OCI-LY1 (cell line): Measurements from ENCODE around the gene ELFN2.

Source experiments
- H2AFZ ChIP-seq: fragments of 200-600 bp; sonication (generic), shearing (Covaris generic); 2 replicates; pipeline ENCODE4 v1.6.0; 2014; ENCODE audit warnings: antibody characterized with exemption, mild to moderate bottlenecking, low read length
- H3F3A ChIP-seq: fragments of 200-600 bp; sonication (generic), shearing (Covaris generic); 2 replicates; pipeline ENCODE4 v1.6.0; 2014; ENCODE audit warnings: mild to moderate bottlenecking, antibody characterized with exemption, low read length, moderate library complexity; ENCODE audit not compliant: insufficient read depth
- H3K27ac ChIP-seq: fragments of 200-600 bp; sonication (generic); 2 replicates; pipeline ENCODE4 v1.5.1; 2014; ENCODE audit warnings: low read length, mixed run types, mild to moderate bottlenecking, low read depth; ENCODE audit not compliant: poor library complexity, severe bottlenecking
- H3K27me3 ChIP-seq: fragments of 200-600 bp; sonication (generic); 2 replicates; pipeline ENCODE4 v1.6.0; 2014; ENCODE audit warnings: antibody characterized with exemption, mild to moderate bottlenecking, low read length, moderate library complexity; ENCODE audit not compliant: insufficient read depth
- H3K36me3 ChIP-seq: fragments of 200-600 bp; sonication (generic); 2 replicates; pipeline ENCODE4 v1.6.1; 2014; ENCODE audit warnings: mild to moderate bottlenecking, antibody characterized with exemption, low read length, moderate library complexity, mixed read lengths; ENCODE audit not compliant: insufficient read depth
- H3K4me1 ChIP-seq: fragments of 200-600 bp; sonication (generic); 2 replicates; pipeline ENCODE4 v1.5.1; 2014; ENCODE audit warnings: mild to moderate bottlenecking, low read length, moderate library complexity; ENCODE audit not compliant: insufficient read depth, severe bottlenecking
- H3K4me2 ChIP-seq: fragments of 200-600 bp; sonication (generic), shearing (Covaris generic); 2 replicates; pipeline ENCODE4 v1.6.1; 2014; ENCODE audit warnings: low read length
- H3K4me3 ChIP-seq: fragments of 200-600 bp; sonication (generic); 2 replicates; pipeline ENCODE4 v1.5.1; 2014; ENCODE audit warnings: low read length, low read depth, mild to moderate bottlenecking, mixed read lengths; ENCODE audit not compliant: poor library complexity, severe bottlenecking
- H3K79me2 ChIP-seq: fragments of 200-600 bp; shearing (Covaris generic); 2 replicates; pipeline ENCODE4 v1.6.1; 2016; ENCODE audit warnings: mixed run types, low read length, mixed read lengths; ENCODE audit not compliant: insufficient read depth
- H3K9ac ChIP-seq: fragments of 200-600 bp; sonication (generic), shearing (Covaris generic); 2 replicates; pipeline ENCODE4 v1.6.1; 2014; ENCODE audit warnings: mild to moderate bottlenecking, low read length, mixed read lengths
- H3K9me2 ChIP-seq: fragments of 200-600 bp; sonication (generic), shearing (Covaris generic); 2 replicates; pipeline ENCODE4 v1.6.1; 2014; ENCODE audit warnings: low read depth, mild to moderate bottlenecking, low read length, mixed read lengths
- H3K9me3 ChIP-seq: fragments of 200-600 bp; shearing (Covaris generic); 2 replicates; pipeline ENCODE4 v1.6.1; 2014; ENCODE audit warnings: low read length, mixed read lengths
- H4K20me1 ChIP-seq: fragments of 200-600 bp; sonication (generic), shearing (Covaris generic); 2 replicates; pipeline ENCODE4 v1.6.0; 2016; ENCODE audit warnings: mild to moderate bottlenecking, low read length; ENCODE audit not compliant: insufficient read depth
- CTCF ChIP-seq: fragments of 200-600 bp; sonication (generic), shearing (Covaris generic); IDR thresholded peaks from 2 replicates; pipeline ENCODE4 v1.5.1; 2017; ENCODE audit warnings: mild to moderate bottlenecking, antibody characterized with exemption, low read length, moderate library complexity, mixed read lengths
- EZH2 ChIP-seq: fragments of 200-600 bp; sonication (generic), shearing (Covaris generic); IDR thresholded peaks from 2 replicates; pipeline ENCODE4 v1.8.0; 2017; ENCODE audit warnings: borderline replicate concordance, mixed run types, mild to moderate bottlenecking, antibody characterized with exemption, low read length, moderate library complexity, mixed read lengths

Gene ELFN2

GRCh38 chr22:37369483-37369882 lies 57.8 kb downstream of the ELFN2 start:
- Histone ChIP-seq H3K4me1 (peaks cover 29% of the 10 kb centered on the region), H3K27me3 (peaks cover 4% of the 10 kb centered on the region; the same call in 1 of the 2 replicates), H3K79me2 (no peaks in the 10 kb centered on the region), H3K4me2 (no peak overlapping the region), H3K9me2 (no peaks in the 10 kb centered on the region), H3K36me3 (no peaks in the 10 kb centered on the region), H3K9me3 (no peaks in the 10 kb centered on the region), H4K20me1 (no peaks in the 10 kb centered on the region), H2AFZ (no peak overlapping the region), H3K4me3 (no peak overlapping the region), H3K9ac (no peak overlapping the region), H3F3A (no peaks in the 10 kb centered on the region), H3K27ac (no peak overlapping the region)
- TF ChIP-seq EZH2 = no peak

- H2AFZ ChIP-seq = no peak overlapping the region
- H3K9ac ChIP-seq = no peak overlapping the region
- no peaks in the 10 kb centered on the region for H3F3A ChIP-seq
- no peaks in the 10 kb centered on the region for H3K9me2 ChIP-seq
- H3K9me3 ChIP-seq = no peaks in the 10 kb centered on the region
- no peaks in the 10 kb centered on the region for H3K79me2 ChIP-seq
- no peaks in the 10 kb centered on the region for H4K20me1 ChIP-seq
- no peak overlapping the region for H3K4me2 ChIP-seq
- TF ChIP-seq CTCF (no peak), EZH2 (no peak)
- H3K4me1 ChIP-seq = peaks cover 29% of the 10 kb centered on the region
- H3K27me3 ChIP-seq = no peaks in the 10 kb centered on the region; the same call in 1 of the 2 replicates
- no peaks in the 10 kb centered on the region for H3K36me3 ChIP-seq
- H3K27ac ChIP-seq = no peak overlapping the region
- no peak overlapping the region for H3K4me3 ChIP-seq
These were observed 59.2 kb downstream of the ELFN2 start for GRCh38 chr22:37368058-37368457.

DNA sequence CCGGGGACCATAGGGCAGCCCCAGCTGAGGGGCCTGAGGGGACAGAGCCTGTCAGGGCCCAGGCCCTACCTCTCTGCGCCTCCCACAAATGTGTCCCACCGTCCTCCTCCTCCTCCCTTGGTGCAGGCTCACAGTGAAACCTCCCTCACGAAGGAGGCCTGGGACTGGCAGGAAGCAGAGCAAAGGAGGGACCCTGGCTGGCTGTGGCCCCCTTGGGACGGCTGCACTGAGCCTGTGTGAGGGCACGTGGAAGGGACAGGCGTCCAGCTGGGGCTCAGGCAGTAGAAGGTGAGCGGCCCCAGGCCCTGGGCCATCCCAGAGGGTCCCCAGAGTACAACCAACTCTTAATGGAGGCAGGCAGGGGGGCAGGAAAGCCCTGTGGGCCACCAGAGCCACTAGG lies 60.7 kb downstream of the ELFN2 start:
- no peak overlapping the region for H3K4me2 ChIP-seq
- no peak for TF ChIP-seq EZH2
- no peak for TF ChIP-seq CTCF

DNA sequence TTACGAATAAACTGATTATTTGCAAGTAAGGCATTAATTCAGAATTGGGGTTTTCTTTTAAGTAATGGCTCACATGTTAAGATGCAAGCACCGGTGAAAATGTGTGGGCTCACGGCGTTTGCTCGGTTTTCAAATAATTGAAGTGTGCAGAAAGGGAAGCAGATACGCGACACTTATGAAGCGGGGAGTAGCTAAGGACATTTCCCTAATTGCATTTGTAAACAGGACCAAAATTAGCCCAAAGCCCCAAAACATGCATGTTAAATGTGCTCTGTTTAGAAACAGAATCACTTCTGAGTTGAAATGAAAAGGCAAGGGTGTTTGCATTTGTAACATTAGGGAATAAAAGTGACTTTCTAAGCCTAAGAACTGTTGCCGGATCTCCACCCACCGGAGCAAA lies 61.3 kb downstream of the ELFN2 start:
- Histone ChIP-seq H3K79me2 (no peaks in the 10 kb centered on the region), H3K9ac (no peak overlapping the region), H3K9me2 (no peaks in the 10 kb centered on the region), H3K27ac (no peak overlapping the region), H3K4me3 (no peak overlapping the region), H3F3A (no peaks in the 10 kb centered on the region), H3K4me2 (no peak overlapping the region), H3K27me3 (peaks cover 4% of the 10 kb centered on the region; the same call in 1 of the 2 replicates), H3K4me1 (peaks cover 11% of the 10 kb centered on the region), H4K20me1 (no peaks in the 10 kb centered on the region), H2AFZ (no peak overlapping the region), H3K9me3 (no peaks in the 10 kb centered on the region), H3K36me3 (no peaks in the 10 kb centered on the region)
- no peak for TF ChIP-seq CTCF
- no peak for TF ChIP-seq EZH2

More for the DNA sequence above, 60.7 kb downstream of the ELFN2 start:
- Histone ChIP-seq H3K79me2 (no peaks in the 10 kb centered on the region), H3K9ac (no peak overlapping the region), H2AFZ (no peak overlapping the region), H3K4me3 (no peak overlapping the region), H3K9me3 (no peaks in the 10 kb centered on the region), H3K27me3 (no peaks in the 10 kb centered on the region; the same call in 1 of the 2 replicates), H3K27ac (no peak overlapping the region), H4K20me1 (no peaks in the 10 kb centered on the region), H3K36me3 (no peaks in the 10 kb centered on the region), H3K9me2 (no peaks in the 10 kb centered on the region), H3F3A (no peaks in the 10 kb centered on the region), H3K4me1 (peaks cover 17% of the 10 kb centered on the region)
